CD14-positive monocyte (primary cell): ENCODE measurements around the gene KNDC1. TPM values are rescaled to one million over a fixed set of nuclear protein-coding genes. Genes with fewer than 3 reads are reported as not detected.

Source experiments
- DNase-seq, 3 donors: peaks; one replicate each; pipeline ENCODE4 v3.0.0-alpha.2; 2011 to 2022
- H2AFZ ChIP-seq: 2 replicates; pipeline ENCODE4 v1.6.0; 2012; ENCODE audit warnings: mild to moderate bottlenecking, low read depth, low read length, inconsistent platforms; ENCODE audit not compliant: insufficient read depth, poor library complexity, severe bottlenecking
- H3K27ac ChIP-seq, 2 donors: 1 replicate in 1 of 2; 2 replicates in 1 of 2; pipeline ENCODE4 v1.5.1; 2012 to 2013; ENCODE audit warnings: low read length in 2 of 2, control low read depth in 1 of 2, inconsistent platforms in 1 of 2, low read depth in 1 of 2, mild to moderate bottlenecking in 1 of 2
- H3K27me3 ChIP-seq, 2 donors: one replicate each; pipeline versions ENCODE4 v1.6.0 to v1.6.1; 2011 to 2013; ENCODE audit warnings: low read length in 2 of 2; ENCODE audit not compliant: control insufficient read depth in 2 of 2, insufficient read depth in 2 of 2
- H3K36me3 ChIP-seq, 2 donors: replicated peaks in 1 of 2; 1 replicate in 1 of 2; 2 replicates in 1 of 2; pipeline versions ENCODE4 v1.5.1 to v1.6.1; 2012 to 2013; ENCODE audit warnings: low read length in 2 of 2, control low read depth in 1 of 2, inconsistent platforms in 1 of 2, mild to moderate bottlenecking in 1 of 2; ENCODE audit not compliant: insufficient read depth in 2 of 2, control insufficient read depth in 1 of 2
- H3K4me1 ChIP-seq, 2 donors: 1 replicate in 1 of 2; 2 replicates in 1 of 2; pipeline versions ENCODE4 v1.5.1 to v1.6.1; 2012 to 2013; ENCODE audit warnings: low read length in 2 of 2, control low read depth in 1 of 2, inconsistent platforms in 1 of 2, mild to moderate bottlenecking in 1 of 2, moderate library complexity in 1 of 2; ENCODE audit not compliant: insufficient read depth in 2 of 2, control insufficient read depth in 1 of 2
- H3K4me2 ChIP-seq: replicated peaks from 2 replicates; pipeline ENCODE3; 2012; ENCODE audit warnings: low read length, moderate library complexity, mild to moderate bottlenecking; ENCODE audit not compliant: poor library complexity, severe bottlenecking; ENCODE audit errors: extremely low read depth
- H3K4me3 ChIP-seq, 3 experiments: fragments of 200-600 bp in 1 of 3; sonication (generic) in 1 of 3; replicated peaks in 1 of 3; 1 replicate in 2 of 3; 2 replicates in 1 of 3; pipeline ENCODE4 v1.5.1; 2011 to 2013; ENCODE audit warnings: low read length in 3 of 3, mild to moderate bottlenecking in 3 of 3, control low read depth in 2 of 3, low read depth in 2 of 3, inconsistent platforms in 1 of 3, moderate library complexity in 1 of 3
- H3K79me2 ChIP-seq: 2 replicates; pipeline ENCODE4 v1.6.0; 2012; ENCODE audit warnings: mild to moderate bottlenecking, control low read depth, inconsistent platforms, low read length, moderate library complexity; ENCODE audit not compliant: insufficient read depth
- H3K9ac ChIP-seq: 2 replicates; pipeline ENCODE4 v1.6.0; 2017; ENCODE audit warnings: low read length, mild to moderate bottlenecking; ENCODE audit not compliant: insufficient read depth, poor library complexity, severe bottlenecking
- H3K9me3 ChIP-seq, 2 donors: replicated peaks in 1 of 2; 1 replicate in 1 of 2; 2 replicates in 1 of 2; pipeline versions ENCODE4 v1.5.1 to v1.6.1; 2012 to 2013; ENCODE audit warnings: low read length in 2 of 2, control low read depth in 1 of 2; ENCODE audit not compliant: control insufficient read depth in 1 of 2, insufficient read depth in 1 of 2
- H4K20me1 ChIP-seq: 2 replicates; pipeline ENCODE4 v1.6.0; 2012; ENCODE audit warnings: mild to moderate bottlenecking, low read length, control low read depth, moderate library complexity; ENCODE audit not compliant: insufficient read depth
- H3K27ac Mint-ChIP-seq, 7 donors: one replicate each; pipeline ENCODE4 v1.8.0; 2020; ENCODE audit warnings: mild to moderate bottlenecking in 7 of 7, mixed read lengths in 7 of 7, moderate library complexity in 6 of 7, inconsistent platforms in 2 of 7
- H3K27me3 Mint-ChIP-seq, 3 donors: one replicate each; pipeline ENCODE4 v1.8.0; 2021 to 2022; ENCODE audit warnings: low read depth in 3 of 3, mild to moderate bottlenecking in 3 of 3, mixed read lengths in 3 of 3, moderate library complexity in 3 of 3, inconsistent platforms in 1 of 3
- H3K36me3 Mint-ChIP-seq, 2 donors: one replicate each; pipeline ENCODE4 v1.8.0; 2020; ENCODE audit warnings: mixed read lengths in 2 of 2, inconsistent platforms in 1 of 2, mild to moderate bottlenecking in 1 of 2
- H3K4me1 Mint-ChIP-seq: one replicate; pipeline ENCODE4 v1.8.0; 2020; ENCODE audit warnings: mild to moderate bottlenecking, mixed read lengths
- H3K4me3 Mint-ChIP-seq, 2 donors: one replicate each; pipeline ENCODE4 v1.8.0; 2020; ENCODE audit warnings: mild to moderate bottlenecking in 2 of 2, mixed read lengths in 2 of 2, moderate library complexity in 1 of 2
- H3K9me3 Mint-ChIP-seq, 7 donors: one replicate each; pipeline ENCODE4 v1.8.0; 2020 to 2022; ENCODE audit warnings: mixed read lengths in 7 of 7, mild to moderate bottlenecking in 6 of 7, moderate library complexity in 6 of 7, inconsistent platforms in 2 of 7
- CTCF ChIP-seq: fragments of 200-600 bp; IDR thresholded peaks from one replicate; pipeline ENCODE4 v1.8.0; 2022; ENCODE audit warnings: antibody characterized with exemption, mild to moderate bottlenecking
- WGBS: methylation state at CpG from one replicate; pipeline ENCODE4 v1.1.5; 2013; ENCODE audit warnings: missing lambda C conversion rate; ENCODE audit not compliant: insufficient coverage; 5-methylcytosine and 5-hydroxymethylcytosine counted together
- intact Hi-C, 2 donors: fragments of 100-400 bp; cut with micrococcal nuclease; formaldehyde crosslinking; loops; one replicate each; pipeline versions ENCODE4 v1.15.0 to v1.15.1; 2023
- polyA plus RNA-seq, 3 donors: library from polyadenylated mRNA; depleted of rRNA in 1 of 3; unstranded in 2 of 3; stranded (reverse) in 1 of 3; fragments of 300-500 nt in 2 of 3; fragments of >200 nt in 1 of 3; fragmentation: Illumina TruSeq in 2 of 3; gene quantifications; 1 replicate in 2 of 3; 2 replicates in 1 of 3; pipeline ENCODE4 v1.2.3, GENCODE V29; 2012 to 2021

Gene KNDC1
- polyA plus RNA-seq, 3 donors, result 0.22 to 0.80 TPM; not detected in 1

DNA sequence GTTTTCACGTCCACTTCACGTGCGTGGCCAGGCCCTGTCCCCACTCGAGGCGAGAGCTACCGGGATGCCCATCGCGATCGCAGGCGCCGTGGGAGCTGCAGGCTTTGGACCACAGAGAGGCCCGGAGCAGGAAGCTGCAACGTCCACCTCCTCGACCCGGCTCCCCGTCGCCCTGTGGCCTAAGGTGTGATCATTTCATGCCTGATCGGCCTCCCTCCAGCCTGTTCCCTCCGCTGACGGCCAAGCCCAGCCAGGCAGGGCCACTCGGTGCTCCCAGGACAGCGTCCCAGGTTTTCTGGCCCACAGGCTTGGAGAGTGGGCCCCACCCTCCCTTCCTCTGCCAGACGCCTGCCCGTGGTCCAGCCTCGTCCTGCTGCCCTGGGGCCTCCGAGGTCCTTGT is 19.6 kb downstream of the KNDC1 start:
- Histone ChIP-seq H3K4me3 (no peak overlapping the region), H3K79me2 (no peaks in the 10 kb centered on the region), H2AFZ (no peak overlapping the region), H3K4me1 (no peaks in the 10 kb centered on the region), H3K9ac (no peak overlapping the region), H3K27me3 (no peaks in the 10 kb centered on the region), H3K4me2 (no peak overlapping the region), H4K20me1 (no peaks in the 10 kb centered on the region), H3K27ac (no peak overlapping the region), H3K36me3 (no peaks in the 10 kb centered on the region), H3K9me3 (peaks cover 18 to 31% of the 10 kb centered on the region in 2 donors)
- Mint-ChIP-seq H3K4me3 (no peak overlapping the region), H3K36me3 (no peaks in the 10 kb centered on the region), H3K27ac (no peak overlapping the region), H3K27me3 (peaks cover 2 to 6% (median 4%) of the 10 kb centered on the region in 3 donors), H3K4me1 (peaks cover under 1% of the 10 kb centered on the region), H3K9me3 (peaks cover 10 to 21% (median 16%) of the 10 kb centered on the region in 7 donors)
- WGBS, result 91% methylated on average over 26 of the region's 26 CpGs
- intact Hi-C loops, result no loop called here
- TF ChIP-seq CTCF, result no peak
- DNase-seq, result no peak

GRCh38 chr10:133180192-133180964 is 20.4 kb downstream of the KNDC1 start:
- H3K4me3 Mint-ChIP-seq, result no peak overlapping the region
- peaks cover 10 to 20% (median 15%) of the 10 kb centered on the region in 7 donors for H3K9me3 Mint-ChIP-seq
- TF ChIP-seq CTCF, result no peak
- no peak for DNase-seq
- WGBS, result 95% methylated on average over 24 of the region's 33 CpGs
- H3K4me1 ChIP-seq, result no peaks in the 10 kb centered on the region
- peaks cover 18 to 28% of the 10 kb centered on the region in 2 donors for H3K9me3 ChIP-seq
- no peak overlapping the region for H3K27ac ChIP-seq
- H3K27me3 ChIP-seq, result no peaks in the 10 kb centered on the region
- intact Hi-C loops, result no loop called here
- H2AFZ ChIP-seq, result no peak overlapping the region
- peaks cover 2 to 8% (median 3%) of the 10 kb centered on the region in 3 donors for H3K27me3 Mint-ChIP-seq
- H3K79me2 ChIP-seq, result no peaks in the 10 kb centered on the region
- no peak overlapping the region for H3K27ac Mint-ChIP-seq
- H4K20me1 ChIP-seq, result no peaks in the 10 kb centered on the region
- no peak overlapping the region for H3K4me3 ChIP-seq
- H3K9ac ChIP-seq, result no peak overlapping the region
- no peaks in the 10 kb centered on the region for H3K36me3 Mint-ChIP-seq
- H3K36me3 ChIP-seq, result no peaks in the 10 kb centered on the region
- no peak overlapping the region for H3K4me2 ChIP-seq
- no peaks in the 10 kb centered on the region for H3K4me1 Mint-ChIP-seq
